ENCODE results near the gene SH3PXD2B. TPM values are rescaled to one million over a fixed set of nuclear protein-coding genes. Genes with fewer than 3 reads are reported as not detected.
"Not testable (repeated sequence)": the region's sequence is repeated elsewhere in the genome, so short reads cannot be mapped to it uniquely, and the experiment has no call there.

SH3PXD2B gene
- total and polyA plus RNA-seq, 2 donors (not counting 1 experiment from before 2014, with no cell fraction given) = not detected

DNA sequence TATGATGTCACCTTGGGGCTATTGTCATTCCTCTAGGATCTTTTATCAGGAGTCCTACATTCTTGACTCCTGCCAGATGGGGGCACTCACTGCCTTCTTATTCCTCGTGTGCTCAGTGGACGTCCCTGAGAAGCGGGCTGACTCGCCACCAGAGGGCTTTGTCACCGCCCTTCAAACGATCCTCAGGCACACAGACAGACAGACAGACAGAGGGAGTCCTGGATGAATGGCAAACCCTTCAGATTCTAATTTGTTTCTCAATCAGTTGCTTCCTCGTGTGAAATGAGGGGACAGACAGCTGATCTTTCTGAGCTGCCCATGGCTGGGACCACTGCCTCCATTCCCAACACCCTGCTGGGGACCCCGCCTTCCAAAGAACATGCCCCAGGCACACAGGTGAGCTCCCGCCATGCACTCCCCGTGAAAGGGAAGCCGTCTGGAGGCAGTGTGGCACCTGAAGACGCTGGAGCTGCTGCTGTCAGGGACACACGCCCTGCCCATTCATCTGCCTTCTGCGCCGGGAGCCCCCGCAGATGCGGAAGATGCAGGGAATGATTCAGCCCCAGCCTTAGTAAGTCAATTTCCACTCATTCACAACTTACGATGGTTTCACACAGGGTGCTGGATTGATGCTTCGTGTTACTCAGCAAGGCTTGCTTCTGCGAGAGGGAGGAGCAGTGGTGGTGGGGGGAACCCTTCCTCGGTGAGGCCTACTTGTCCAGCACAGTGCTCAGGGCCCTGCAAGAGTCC lies 24.9 kb upstream of the SH3PXD2B start:
- H3K27me3 Mint-ChIP-seq = peaks cover 6% of the 10 kb centered on the region
- ChIA-PET CTCF (interaction anchor here (0.8 to 3.7 kb wide), 3 partner anchors 28 to 219 kb away, joined by 3 to 23 read pairs (median 5); no protein-coding TSS in a partner anchor), POLR2A (no interaction called here)
- 55% methylated on average over 19 of the region's 21 CpGs for WGBS (ENCODE audit: insufficient coverage)
- H3K4me1 Mint-ChIP-seq = no peaks in the 10 kb centered on the region
- DNase-seq (peak; percentile 54), ATAC-seq (ENCODE audit: low read depth) (peak; percentile 56)
- intact Hi-C loops (cut with micrococcal nuclease) = no loop called here
- Histone ChIP-seq H4K20me1 (ENCODE audit: control insufficient read depth, insufficient read depth, low read length, poor library complexity, severe bottlenecking) (no peaks in the 10 kb centered on the region), H3K27me3 (replicated peaks in 1 of 4; ENCODE audit: control extremely low read depth in 1 of 4, control insufficient read depth in 3 of 4, insufficient read depth in 4 of 4, low read length in 3 of 4) (peaks cover 0 to 3% (median under 1%) of the 10 kb centered on the region in 4 experiments), H3K4me2 (replicated peaks; ENCODE audit: low read depth, low read length, poor library complexity, severe bottlenecking) (no peak overlapping the region), H3K4me3 (ENCODE audit: control extremely low read depth in 1 of 5, extremely low read depth in 1 of 5, insufficient read depth in 1 of 5, low read depth in 2 of 5, low read length in 4 of 5) (no peak overlapping the region), H3K27ac (ENCODE audit: low read length in 2 of 2) (no peak overlapping the region), H2AFZ (ENCODE audit: insufficient read depth, low read depth, low read length, poor library complexity, severe bottlenecking) (peak overlapping the region; percentile 49), H3K9me3 (ENCODE audit: control extremely low read depth in 1 of 3, control insufficient read depth in 2 of 3, insufficient read depth in 1 of 3, low read length in 2 of 3) (peaks cover 0 to 11% (median 0%) of the 10 kb centered on the region in 3 donors), H3K9ac (ENCODE audit: low read length) (no peak overlapping the region), H3K79me2 (ENCODE audit: control insufficient read depth, insufficient read depth, low read length) (no peaks in the 10 kb centered on the region), H3K4me1 (ENCODE audit: control insufficient read depth in 2 of 2, insufficient read depth in 2 of 2, low read length in 2 of 2) (no peaks in the 10 kb centered on the region), H3K36me3 (replicated peaks in 1 of 2; ENCODE audit: control extremely low read depth in 1 of 2, control insufficient read depth in 1 of 2, extremely low read depth in 1 of 2, insufficient read depth in 2 of 2, low read length in 1 of 2) (no peaks in the 10 kb centered on the region)
- TF ChIP-seq, protein P1, sequence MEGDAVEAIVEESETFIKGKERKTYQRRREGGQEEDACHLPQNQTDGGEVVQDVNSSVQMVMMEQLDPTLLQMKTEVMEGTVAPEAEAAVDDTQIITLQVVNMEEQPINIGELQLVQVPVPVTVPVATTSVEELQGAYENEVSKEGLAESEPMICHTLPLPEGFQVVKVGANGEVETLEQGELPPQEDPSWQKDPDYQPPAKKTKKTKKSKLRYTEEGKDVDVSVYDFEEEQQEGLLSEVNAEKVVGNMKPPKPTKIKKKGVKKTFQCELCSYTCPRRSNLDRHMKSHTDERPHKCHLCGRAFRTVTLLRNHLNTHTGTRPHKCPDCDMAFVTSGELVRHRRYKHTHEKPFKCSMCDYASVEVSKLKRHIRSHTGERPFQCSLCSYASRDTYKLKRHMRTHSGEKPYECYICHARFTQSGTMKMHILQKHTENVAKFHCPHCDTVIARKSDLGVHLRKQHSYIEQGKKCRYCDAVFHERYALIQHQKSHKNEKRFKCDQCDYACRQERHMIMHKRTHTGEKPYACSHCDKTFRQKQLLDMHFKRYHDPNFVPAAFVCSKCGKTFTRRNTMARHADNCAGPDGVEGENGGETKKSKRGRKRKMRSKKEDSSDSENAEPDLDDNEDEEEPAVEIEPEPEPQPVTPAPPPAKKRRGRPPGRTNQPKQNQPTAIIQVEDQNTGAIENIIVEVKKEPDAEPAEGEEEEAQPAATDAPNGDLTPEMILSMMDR (IDR thresholded peaks at IDR 0.05) = peak; percentile 42
- TF ChIP-seq EZH2 (IDR thresholded peaks at IDR 0.05; ENCODE audit: borderline replicate concordance, insufficient read depth, low read depth, low read length, poor library complexity, severe bottlenecking) = no peak
- no peaks in the 10 kb centered on the region for H3K9me3 Mint-ChIP-seq (ENCODE audit: insufficient read depth)
- H3K4me3 Mint-ChIP-seq = no peak overlapping the region
- H3K27ac Mint-ChIP-seq = no peak overlapping the region

DNA sequence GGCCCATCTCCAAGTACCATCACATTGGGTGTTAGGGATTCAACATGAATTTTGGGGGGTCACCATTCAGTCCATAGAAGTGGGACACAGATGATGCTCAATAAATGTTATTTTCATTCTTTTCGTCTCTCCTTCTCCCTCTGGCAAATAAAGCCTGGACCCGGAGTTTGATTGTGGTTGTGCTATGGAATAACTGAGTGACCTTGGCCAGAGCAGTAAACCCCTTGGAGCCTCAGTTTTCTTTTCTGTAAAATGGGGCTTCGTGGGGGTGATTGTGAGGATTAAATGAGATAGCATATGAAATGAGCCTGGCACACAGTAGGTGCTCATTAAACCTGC lies 24.3 kb upstream of the SH3PXD2B start:
- H3K27me3 ChIP-seq (replicated peaks in 1 of 4; ENCODE audit: control extremely low read depth in 1 of 4, control insufficient read depth in 3 of 4, insufficient read depth in 4 of 4, low read length in 3 of 4); H3K4me3 ChIP-seq (ENCODE audit: control extremely low read depth in 1 of 5, extremely low read depth in 1 of 5, insufficient read depth in 1 of 5, low read depth in 2 of 5, low read length in 4 of 5); H3K9ac ChIP-seq (ENCODE audit: low read length); H2AFZ ChIP-seq (ENCODE audit: insufficient read depth, low read depth, low read length, poor library complexity, severe bottlenecking); H3K27ac Mint-ChIP-seq; H3K27ac ChIP-seq (ENCODE audit: low read length in 2 of 2); POLR2A ChIA-PET; ATAC-seq (ENCODE audit: low read depth); H4K20me1 ChIP-seq (ENCODE audit: control insufficient read depth, insufficient read depth, low read length, poor library complexity, severe bottlenecking); H3K27me3 Mint-ChIP-seq; H3K4me2 ChIP-seq (replicated peaks; ENCODE audit: low read depth, low read length, poor library complexity, severe bottlenecking); H3K79me2 ChIP-seq (ENCODE audit: control insufficient read depth, insufficient read depth, low read length); H3K9me3 Mint-ChIP-seq (ENCODE audit: insufficient read depth); H3K4me1 Mint-ChIP-seq; H3K4me3 Mint-ChIP-seq; H3K4me1 ChIP-seq (ENCODE audit: control insufficient read depth in 2 of 2, insufficient read depth in 2 of 2, low read length in 2 of 2); DNase-seq; intact Hi-C loops (cut with micrococcal nuclease); H3K36me3 ChIP-seq (replicated peaks in 1 of 2; ENCODE audit: control extremely low read depth in 1 of 2, control insufficient read depth in 1 of 2, extremely low read depth in 1 of 2, insufficient read depth in 2 of 2, low read length in 1 of 2); H3K9me3 ChIP-seq (ENCODE audit: control extremely low read depth in 1 of 3, control insufficient read depth in 2 of 3, insufficient read depth in 1 of 3, low read length in 2 of 3): not testable (repeated sequence)
- no CpG with 5 or more reads among the region's 3 CpGs for WGBS (ENCODE audit: insufficient coverage)
- CTCF ChIA-PET = interaction anchor here (0.7 to 3.7 kb wide), 4 partner anchors 27 to 219 kb away, joined by 3 to 23 read pairs (median 3); no protein-coding TSS in a partner anchor

Measured in B cell (primary cell).